GM10266 (cell line): ENCODE results near the gene CD180.

Experiments used
- DNase-seq: peaks from one replicate; pipeline ENCODE4 v3.0.0; 2012; ENCODE audit errors: extremely low spot score
- TF ChIP-seq, protein P1 (sequence below): IDR thresholded peaks from 2 replicates; pipeline ENCODE4 v1.5.1; 2012; ENCODE audit warnings: mild to moderate bottlenecking, low read depth; ENCODE audit not compliant: control insufficient read depth, insufficient read depth; ENCODE audit errors: missing control alignments

The CD180 gene

DNA sequence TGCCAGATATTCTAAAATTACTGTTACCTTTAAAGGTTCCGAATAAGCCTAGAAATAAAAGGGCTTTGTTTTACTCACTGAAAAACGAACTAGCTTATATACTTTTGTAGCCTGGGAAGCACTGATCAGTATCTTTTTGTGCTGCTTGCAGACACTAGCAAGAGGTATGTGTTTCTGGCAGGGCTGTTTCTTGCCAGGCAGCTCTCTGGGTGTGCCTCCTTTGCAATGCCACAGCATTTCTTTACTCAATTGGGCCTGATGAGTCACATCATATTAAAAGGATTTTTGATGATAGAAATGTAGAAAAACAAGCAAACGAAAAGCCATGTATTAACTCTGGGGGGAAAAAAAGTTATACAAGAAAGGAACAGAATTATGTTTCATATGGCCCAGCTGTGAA is 35.6 kb downstream of the CD180 start:
- DNase-seq: no peak
- TF ChIP-seq, protein P1, sequence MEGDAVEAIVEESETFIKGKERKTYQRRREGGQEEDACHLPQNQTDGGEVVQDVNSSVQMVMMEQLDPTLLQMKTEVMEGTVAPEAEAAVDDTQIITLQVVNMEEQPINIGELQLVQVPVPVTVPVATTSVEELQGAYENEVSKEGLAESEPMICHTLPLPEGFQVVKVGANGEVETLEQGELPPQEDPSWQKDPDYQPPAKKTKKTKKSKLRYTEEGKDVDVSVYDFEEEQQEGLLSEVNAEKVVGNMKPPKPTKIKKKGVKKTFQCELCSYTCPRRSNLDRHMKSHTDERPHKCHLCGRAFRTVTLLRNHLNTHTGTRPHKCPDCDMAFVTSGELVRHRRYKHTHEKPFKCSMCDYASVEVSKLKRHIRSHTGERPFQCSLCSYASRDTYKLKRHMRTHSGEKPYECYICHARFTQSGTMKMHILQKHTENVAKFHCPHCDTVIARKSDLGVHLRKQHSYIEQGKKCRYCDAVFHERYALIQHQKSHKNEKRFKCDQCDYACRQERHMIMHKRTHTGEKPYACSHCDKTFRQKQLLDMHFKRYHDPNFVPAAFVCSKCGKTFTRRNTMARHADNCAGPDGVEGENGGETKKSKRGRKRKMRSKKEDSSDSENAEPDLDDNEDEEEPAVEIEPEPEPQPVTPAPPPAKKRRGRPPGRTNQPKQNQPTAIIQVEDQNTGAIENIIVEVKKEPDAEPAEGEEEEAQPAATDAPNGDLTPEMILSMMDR: no peak

DNA sequence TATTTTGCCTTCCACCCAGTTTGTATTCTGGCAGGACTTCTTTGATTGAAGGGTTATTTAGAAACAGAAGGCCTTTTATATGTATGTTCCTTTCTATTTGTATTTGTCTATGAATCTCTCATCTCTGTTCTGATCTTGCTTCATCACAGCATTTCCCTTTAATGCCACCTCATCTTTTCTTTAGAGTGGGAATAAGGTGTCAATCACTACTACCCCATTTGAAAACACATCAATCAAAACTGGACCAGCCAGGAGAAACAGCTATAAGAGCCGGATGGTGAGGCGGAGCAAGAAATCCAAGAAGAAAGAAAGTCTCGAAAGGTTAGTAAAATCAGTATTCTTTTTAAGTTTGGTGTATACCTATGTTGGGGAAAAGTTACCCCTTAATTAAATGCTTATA is 36.3 kb downstream of the CD180 start:
- DNase-seq: no peak
- TF ChIP-seq, protein P1: no peak

DNA sequence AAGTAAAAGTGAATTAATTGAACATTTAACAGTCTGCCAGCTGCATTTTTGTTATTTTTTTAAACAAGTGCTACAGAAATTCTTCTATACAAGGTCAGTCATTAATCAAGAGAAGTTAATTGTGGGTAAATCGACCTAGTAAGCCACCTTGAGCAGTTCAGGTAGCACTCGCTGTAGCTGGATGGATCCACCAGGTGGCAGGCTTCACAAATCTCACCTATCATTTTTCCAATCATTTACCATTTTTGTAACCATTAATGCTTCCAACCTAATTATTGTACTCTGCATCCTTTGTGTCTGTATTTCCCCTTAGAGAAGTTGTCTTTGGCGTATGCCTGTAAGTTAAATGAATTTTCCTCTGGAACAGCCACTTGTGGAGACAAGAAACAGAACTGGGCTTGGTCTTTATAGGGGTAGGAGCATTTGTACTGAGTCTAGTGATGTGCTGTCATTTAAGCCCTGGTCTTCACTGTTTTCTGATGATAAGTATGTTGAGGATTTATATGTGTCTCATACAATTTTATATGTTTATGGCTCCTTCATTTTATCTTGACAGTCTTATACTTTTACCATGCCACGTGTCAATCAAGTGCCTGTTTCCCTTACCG is 39.5 kb downstream of the CD180 start:
- DNase-seq: peak; percentile 67

DNA sequence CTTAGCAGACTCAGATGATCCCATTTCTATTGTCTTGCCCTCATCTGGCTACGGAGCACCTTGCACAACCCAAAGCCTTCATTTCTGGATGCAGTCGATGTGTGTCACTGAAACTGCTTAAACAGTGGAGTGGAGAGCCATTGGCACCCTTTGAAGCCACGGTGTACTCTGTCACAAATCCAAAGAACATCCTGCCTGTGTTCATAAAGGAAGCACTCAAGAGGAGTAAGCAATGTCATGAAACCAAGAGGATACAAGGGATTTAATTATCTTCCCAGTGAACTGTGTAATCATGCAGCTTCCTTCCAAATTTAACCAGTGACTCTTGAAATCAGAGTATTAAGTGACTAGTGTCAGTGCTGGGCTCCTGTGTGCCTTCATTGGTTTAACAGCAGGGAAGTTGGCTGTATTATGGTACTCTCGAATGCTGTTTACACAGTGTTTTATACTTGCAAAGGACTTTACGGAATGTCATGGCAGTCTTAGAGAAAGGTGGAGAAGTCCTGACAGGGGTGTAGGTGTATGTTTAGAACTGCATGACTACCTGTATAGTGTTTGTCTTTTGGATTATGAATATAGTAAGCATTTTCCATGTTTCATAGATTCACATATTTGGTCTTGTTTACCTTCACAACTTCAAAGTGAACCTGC is 41.9 kb downstream of the CD180 start:
- no peak for DNase-seq
- TF ChIP-seq, protein P1: no peak

More for the DNA sequence above, 39.5 kb downstream of the CD180 start:
- TF ChIP-seq, protein P1: peak; percentile 78

DNA sequence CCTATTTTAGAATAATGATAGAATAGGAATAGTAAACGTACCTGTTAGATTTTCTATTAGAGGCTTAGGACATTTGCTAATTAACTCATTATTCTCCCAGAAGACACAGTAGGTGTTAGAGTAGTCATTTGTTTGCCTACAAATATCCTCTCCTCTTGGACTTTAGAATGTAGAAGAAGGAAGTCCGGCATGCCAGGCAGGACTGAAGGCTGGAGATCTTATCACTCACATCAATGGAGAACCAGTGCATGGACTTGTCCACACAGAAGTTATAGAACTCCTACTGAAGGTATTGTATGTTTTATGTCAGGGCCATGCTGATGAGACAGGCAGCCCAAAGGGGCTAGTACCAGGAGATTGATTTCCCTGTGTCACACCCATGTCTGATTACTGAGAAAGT is 43.3 kb downstream of the CD180 start:
- DNase-seq: no peak
- TF ChIP-seq, protein P1: no peak

DNA sequence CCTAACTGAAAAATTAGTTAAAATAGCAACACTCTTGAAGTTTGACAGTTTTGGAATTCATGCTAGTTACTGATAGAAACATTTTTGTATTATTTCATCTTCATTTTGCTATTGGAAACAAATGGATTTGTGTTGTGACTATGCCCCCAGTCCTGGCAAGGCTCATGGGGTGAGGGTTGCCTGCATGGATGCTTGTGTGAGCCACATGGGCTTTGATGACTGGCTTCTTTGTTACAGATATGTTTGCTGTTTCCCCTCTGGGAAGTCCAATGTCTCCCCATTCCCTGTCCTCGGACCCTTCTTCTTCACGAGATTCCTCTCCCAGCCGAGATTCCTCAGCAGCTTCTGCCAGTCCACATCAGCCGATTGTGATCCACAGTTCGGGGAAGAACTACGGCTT is 44.2 kb downstream of the CD180 start:
- no peak for DNase-seq
- TF ChIP-seq, protein P1: no peak

DNA sequence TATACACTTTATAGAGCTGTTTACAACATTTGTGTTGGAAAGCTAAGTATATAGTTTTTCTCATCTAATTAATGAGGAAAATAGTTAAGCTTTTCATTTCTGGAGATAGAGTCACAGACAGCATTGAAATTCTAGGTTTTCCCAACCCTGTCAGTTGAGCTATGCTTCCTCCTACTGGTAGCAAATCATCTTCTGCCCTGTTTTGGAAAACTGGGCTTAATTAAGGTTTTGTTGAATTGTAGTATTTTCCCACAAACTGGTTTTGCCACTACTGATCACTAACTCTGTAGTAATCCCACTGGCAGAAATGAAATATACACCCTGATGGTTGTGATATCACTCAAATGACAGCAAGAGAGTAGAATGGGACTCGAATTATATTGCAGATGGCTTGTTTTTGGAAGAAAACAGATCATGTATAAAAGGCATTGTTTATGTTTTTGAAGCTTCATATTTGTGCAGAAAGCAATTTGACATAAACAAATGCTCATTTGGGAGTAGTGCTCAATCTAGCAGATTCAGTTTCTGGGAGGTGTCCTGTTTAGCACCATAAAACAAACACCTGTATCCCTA is 46.6 kb downstream of the CD180 start:
- TF ChIP-seq, protein P1: no peak
- DNase-seq: no peak
